Body of pancreas (tissue), 4 donors: ENCODE measurements around the gene KCND3.

Experiments
- CTCF ChIP-seq, 7 experiments: fragments of 450-650 bp in 4 of 7; fragments of 200-600 bp in 3 of 7; sonication (generic) in 3 of 7; IDR thresholded peaks; one replicate each; pipeline ENCODE4 v1.5.1; 2016 to 2019; ENCODE audit warnings: antibody characterized with exemption in 7 of 7
- POLR2A ChIP-seq, 3 donors: fragments of 450-650 bp; IDR thresholded peaks; one replicate each; pipeline ENCODE4 v1.6.1; 2016; ENCODE audit warnings: antibody characterized with exemption in 3 of 3, mild to moderate bottlenecking in 2 of 3

- TF ChIP-seq POLR2A (IDR thresholded peaks at IDR 0.05) (no peak), CTCF (IDR thresholded peaks at IDR 0.05) (no peak)
Measured at GRCh38 chr1:111762332-111762731, 227.1 kb downstream of the KCND3 start.
